Activated naive CD8-positive, alpha-beta T cell treated with anti-CD3 and anti-CD28 coated beads, Interleukin-2, amount 50 U/mL, for 24 hours (primary cell): Measurements from ENCODE around the gene MRGPRD.

Source experiments
- ATAC-seq: fragments of 150-1000 bp; cut with Tn5 transposase; one replicate; pipeline ENCODE4 v1.10.0; 2021
- DNase-seq: peaks from one replicate; pipeline ENCODE4 v3.0.0; 2021
- H3K27ac Mint-ChIP-seq: one replicate; pipeline ENCODE4 v1.8.0; 2021; ENCODE audit warnings: mild to moderate bottlenecking, mixed read lengths
- H3K27me3 Mint-ChIP-seq: one replicate; pipeline ENCODE4 v1.8.0; 2021; ENCODE audit warnings: mixed read lengths
- H3K36me3 Mint-ChIP-seq: one replicate; pipeline ENCODE4 v1.8.0; 2021; ENCODE audit warnings: low read depth, mixed read lengths
- H3K4me1 Mint-ChIP-seq: one replicate; pipeline ENCODE4 v1.8.0; 2021; ENCODE audit warnings: mixed read lengths
- H3K4me3 Mint-ChIP-seq: one replicate; pipeline ENCODE4 v1.8.0; 2021; ENCODE audit warnings: mild to moderate bottlenecking, moderate library complexity, mixed read lengths
- H3K9me3 Mint-ChIP-seq: one replicate; pipeline ENCODE4 v1.8.0; 2021; ENCODE audit warnings: mixed read lengths

Gene MRGPRD

GRCh38 chr11:68940651-68941323 lies 40.0 kb downstream of the MRGPRD start:
- Mint-ChIP-seq H3K36me3 (peaks cover 2% of the 10 kb centered on the region), H3K9me3 (no peaks in the 10 kb centered on the region), H3K27me3 (no peaks in the 10 kb centered on the region), H3K4me1 (peaks cover 6% of the 10 kb centered on the region), H3K4me3 (no peak overlapping the region), H3K27ac (no peak overlapping the region)
- ATAC-seq (no peak), DNase-seq (no peak)

DNA sequence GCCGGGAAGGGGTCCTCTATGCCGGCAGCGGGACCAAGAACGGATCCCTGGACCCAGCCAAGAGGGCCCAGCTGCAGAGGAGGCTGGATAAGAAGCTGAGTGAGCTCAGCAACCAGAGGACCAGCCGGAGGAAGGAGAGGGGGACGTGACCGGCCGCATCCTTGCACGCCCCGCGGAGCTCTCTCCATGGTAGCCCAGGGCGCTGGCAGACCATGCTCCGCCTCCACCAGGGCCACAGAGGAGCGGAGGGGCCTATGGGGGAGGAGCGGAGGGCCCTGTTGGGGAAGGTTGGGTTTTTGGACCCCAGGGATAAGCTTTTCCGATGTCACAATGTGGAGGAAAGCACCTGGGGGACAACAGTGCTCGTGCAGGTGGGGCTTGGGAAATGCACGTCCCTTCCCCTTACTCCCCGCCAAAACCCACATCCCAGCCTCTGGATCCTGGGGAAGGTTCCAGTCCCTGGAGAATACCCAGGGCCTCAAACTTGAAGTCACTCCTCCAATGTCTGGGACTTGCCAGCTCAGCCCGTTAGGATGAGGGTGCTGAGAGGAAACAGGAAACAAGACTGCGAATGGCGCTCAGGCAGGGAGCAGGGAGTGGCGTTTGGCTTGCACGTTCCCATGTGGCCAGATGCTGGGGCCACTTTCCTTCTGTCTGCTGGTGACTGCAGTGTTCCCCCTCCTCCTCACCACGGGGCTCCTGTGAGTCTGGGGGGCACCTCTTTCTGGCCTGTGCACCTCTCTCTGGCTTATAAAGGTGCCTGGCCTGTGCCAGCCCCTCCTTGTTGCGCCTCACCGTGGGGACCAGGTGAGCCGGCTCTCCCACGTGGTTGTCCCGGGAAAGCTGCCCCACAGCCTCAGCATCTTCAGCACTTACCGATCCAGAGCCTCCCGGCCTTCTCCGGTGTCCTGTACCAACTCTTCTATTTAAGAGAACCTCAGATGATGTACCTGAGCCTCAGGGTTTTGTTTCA lies 40.9 kb downstream of the MRGPRD start:
- no peak for ATAC-seq
- Mint-ChIP-seq H3K9me3 (no peaks in the 10 kb centered on the region), H3K4me1 (peaks cover 3% of the 10 kb centered on the region), H3K27me3 (no peaks in the 10 kb centered on the region), H3K36me3 (peaks cover 4% of the 10 kb centered on the region), H3K27ac (no peak overlapping the region), H3K4me3 (no peak overlapping the region)
- DNase-seq, result no peak

DNA sequence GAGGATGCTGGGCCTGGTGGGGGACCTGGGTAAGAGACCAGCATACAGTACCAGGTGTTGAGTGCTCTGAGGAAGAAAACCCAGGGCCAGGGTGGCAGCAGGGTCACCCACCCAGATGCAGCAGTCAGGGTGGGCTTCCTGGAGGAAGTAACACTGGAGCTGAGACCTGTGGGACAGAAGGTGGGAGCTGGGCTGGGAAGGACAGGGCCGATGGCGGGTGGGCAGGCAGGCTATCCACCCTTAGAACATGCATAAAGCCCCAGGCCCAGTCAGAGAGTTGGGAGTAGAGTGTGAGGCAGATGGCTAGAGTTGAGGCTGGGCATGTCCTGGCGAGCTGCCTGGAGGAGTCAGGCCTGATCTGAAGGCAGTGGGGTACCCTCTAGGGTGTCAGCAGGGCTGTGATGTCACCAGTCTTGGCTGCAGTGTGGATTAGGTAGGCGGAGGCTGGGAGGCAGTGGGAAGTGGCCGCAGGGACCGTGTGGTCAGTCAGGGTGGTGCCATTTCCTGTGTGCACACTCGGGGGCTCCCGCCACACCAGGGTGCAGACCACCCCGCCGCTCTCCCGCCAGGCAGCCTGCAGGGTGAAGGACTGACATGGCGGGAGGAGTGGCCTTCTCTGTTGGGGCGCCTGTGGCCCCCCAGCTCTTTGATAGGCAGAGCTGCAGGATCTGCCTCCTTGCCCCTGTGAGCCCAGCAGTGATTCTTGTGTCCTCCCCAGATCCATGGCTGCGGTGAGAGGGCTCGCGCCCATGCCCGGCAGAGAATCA lies 41.8 kb downstream of the MRGPRD start:
- Mint-ChIP-seq H3K27ac (no peak overlapping the region), H3K36me3 (peaks cover 4% of the 10 kb centered on the region), H3K9me3 (no peaks in the 10 kb centered on the region), H3K4me1 (peaks cover 3% of the 10 kb centered on the region), H3K27me3 (no peaks in the 10 kb centered on the region), H3K4me3 (no peak overlapping the region)
- DNase-seq, result no peak
- ATAC-seq, result no peak

- Mint-ChIP-seq H3K4me3 (no peak overlapping the region), H3K9me3 (no peaks in the 10 kb centered on the region), H3K27ac (no peak overlapping the region), H3K27me3 (no peaks in the 10 kb centered on the region), H3K36me3 (peaks cover 4% of the 10 kb centered on the region), H3K4me1 (peaks cover 3% of the 10 kb centered on the region)
- no peak for ATAC-seq
- no peak for DNase-seq
These were observed 42.7 kb downstream of the MRGPRD start for GRCh38 chr11:68938088-68938487.

GRCh38 chr11:68936676-68937620 lies 43.8 kb downstream of the MRGPRD start:
- Mint-ChIP-seq H3K36me3 (peaks cover 6% of the 10 kb centered on the region), H3K4me1 (no peaks in the 10 kb centered on the region), H3K27me3 (no peaks in the 10 kb centered on the region), H3K4me3 (no peak overlapping the region), H3K9me3 (no peaks in the 10 kb centered on the region), H3K27ac (no peak overlapping the region)
- ATAC-seq, result no peak
- no peak for DNase-seq

DNA sequence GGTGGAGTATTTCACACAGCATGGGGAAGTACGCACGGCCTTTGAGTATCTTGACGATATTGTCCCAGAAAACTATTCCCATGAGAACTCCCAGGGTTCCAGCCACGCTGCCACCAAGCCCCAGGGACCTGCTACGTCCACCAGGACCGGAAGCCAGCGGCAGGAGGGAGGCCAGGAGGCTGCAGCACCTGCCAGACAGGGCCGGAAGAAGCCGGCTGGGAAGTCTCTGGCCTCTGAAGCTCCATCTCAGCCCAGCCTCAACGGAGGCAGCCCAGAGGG lies 44.5 kb downstream of the MRGPRD start:
- peaks cover 11% of the 10 kb centered on the region for H3K36me3 Mint-ChIP-seq
- no peaks in the 10 kb centered on the region for H3K27me3 Mint-ChIP-seq
- ATAC-seq, result no peak

DNA sequence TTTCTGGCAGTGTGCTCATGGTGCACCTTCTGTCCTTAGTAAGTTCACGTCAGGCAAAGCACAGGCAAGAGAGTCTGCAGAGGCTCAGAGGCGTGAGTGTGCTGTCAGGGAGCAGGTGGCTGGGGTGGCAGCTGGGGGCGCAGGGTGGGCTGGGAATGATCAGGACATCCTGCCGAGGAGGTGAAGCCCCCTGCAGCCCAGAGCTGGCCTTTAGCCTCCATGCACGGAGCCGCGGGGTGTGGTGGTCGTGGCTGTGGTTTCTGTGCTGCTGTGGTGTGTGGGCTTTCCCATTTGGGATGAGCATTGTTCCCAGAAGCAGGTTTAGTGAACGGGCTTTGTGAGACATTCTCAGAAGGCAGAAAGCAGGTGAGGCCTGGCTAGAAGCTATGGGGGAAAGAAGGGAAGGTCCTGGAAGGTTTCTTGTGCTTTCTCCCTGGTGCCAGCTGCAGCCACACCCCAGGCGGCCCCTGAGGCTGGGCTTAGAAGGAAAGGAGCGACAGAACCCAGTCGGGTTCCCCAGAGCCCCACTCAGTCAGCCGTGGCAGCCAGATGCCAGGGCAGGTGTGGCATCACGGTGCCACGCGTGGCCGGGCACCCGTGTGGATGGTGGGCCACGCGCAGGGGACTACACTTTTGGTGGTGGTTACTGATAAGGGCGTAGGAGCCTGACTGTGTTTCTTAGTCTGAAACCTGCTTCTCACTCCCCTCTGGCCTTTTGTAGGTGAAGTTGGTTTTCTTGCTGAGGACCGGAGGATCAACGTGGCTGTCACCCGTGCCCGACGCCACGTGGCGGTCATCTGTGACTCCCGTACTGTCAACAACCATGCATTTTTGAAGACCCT lies 45.0 kb downstream of the MRGPRD start:
- peaks cover 11% of the 10 kb centered on the region for H3K36me3 Mint-ChIP-seq
- ATAC-seq, result no peak
- no peaks in the 10 kb centered on the region for H3K9me3 Mint-ChIP-seq

More for the DNA sequence above, 44.5 kb downstream of the MRGPRD start:
- H3K9me3 Mint-ChIP-seq, result no peaks in the 10 kb centered on the region
- DNase-seq, result no peak
- no peak overlapping the region for H3K4me3 Mint-ChIP-seq
- H3K27ac Mint-ChIP-seq, result no peak overlapping the region
- no peaks in the 10 kb centered on the region for H3K4me1 Mint-ChIP-seq

DNA sequence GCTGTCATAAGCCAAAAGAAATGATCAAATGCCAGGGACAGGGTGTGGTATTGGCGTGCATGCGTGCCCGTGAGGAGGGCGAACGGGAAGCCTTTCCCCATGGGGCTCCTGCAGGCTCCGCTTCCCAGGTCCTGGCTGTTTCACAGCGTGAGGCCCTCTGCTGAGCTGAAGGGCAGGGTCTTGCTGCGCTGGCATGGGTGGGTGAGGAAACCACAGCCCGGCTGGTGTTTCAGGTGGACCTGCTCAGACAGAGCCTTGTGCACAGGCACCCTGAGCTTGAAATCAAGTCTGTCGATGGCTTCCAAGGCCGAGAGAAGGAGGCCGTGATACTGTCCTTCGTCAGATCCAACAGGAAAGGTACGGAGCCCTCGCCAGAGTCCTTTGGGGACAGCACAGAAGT lies 45.7 kb downstream of the MRGPRD start:
- no peak overlapping the region for H3K27ac Mint-ChIP-seq
- H3K4me1 Mint-ChIP-seq, result no peaks in the 10 kb centered on the region
- H3K27me3 Mint-ChIP-seq, result no peaks in the 10 kb centered on the region
- peaks cover 15% of the 10 kb centered on the region for H3K36me3 Mint-ChIP-seq
- H3K4me3 Mint-ChIP-seq, result no peak overlapping the region
- DNase-seq, result no peak
- H3K9me3 Mint-ChIP-seq, result no peaks in the 10 kb centered on the region
- no peak for ATAC-seq

More for the DNA sequence above, 45.0 kb downstream of the MRGPRD start:
- no peak for DNase-seq
- H3K27me3 Mint-ChIP-seq, result no peaks in the 10 kb centered on the region
- no peak overlapping the region for H3K27ac Mint-ChIP-seq
- no peaks in the 10 kb centered on the region for H3K4me1 Mint-ChIP-seq
- H3K4me3 Mint-ChIP-seq, result no peak overlapping the region

GRCh38 chr11:68934666-68935065 lies 46.1 kb downstream of the MRGPRD start:
- DNase-seq (no peak), ATAC-seq (no peak)
- no peak overlapping the region for H3K4me3 Mint-ChIP-seq
- H3K36me3 Mint-ChIP-seq, result peaks cover 18% of the 10 kb centered on the region
- H3K4me1 Mint-ChIP-seq, result no peaks in the 10 kb centered on the region
- H3K27me3 Mint-ChIP-seq, result no peaks in the 10 kb centered on the region
- no peaks in the 10 kb centered on the region for H3K9me3 Mint-ChIP-seq
- no peak overlapping the region for H3K27ac Mint-ChIP-seq

- DNase-seq (no peak), ATAC-seq (no peak)
- Mint-ChIP-seq H3K4me3 (no peak overlapping the region), H3K36me3 (peaks cover 21% of the 10 kb centered on the region), H3K27me3 (no peaks in the 10 kb centered on the region), H3K9me3 (no peaks in the 10 kb centered on the region), H3K4me1 (no peaks in the 10 kb centered on the region), H3K27ac (no peak overlapping the region)
These were observed 46.5 kb downstream of the MRGPRD start for GRCh38 chr11:68934321-68934645.

- no peak for DNase-seq
- H3K27me3 Mint-ChIP-seq, result no peaks in the 10 kb centered on the region
- ATAC-seq, result no peak
- H3K4me3 Mint-ChIP-seq, result no peak overlapping the region
- no peaks in the 10 kb centered on the region for H3K9me3 Mint-ChIP-seq
- H3K4me1 Mint-ChIP-seq, result no peaks in the 10 kb centered on the region
- H3K36me3 Mint-ChIP-seq, result peaks cover 22% of the 10 kb centered on the region
- H3K27ac Mint-ChIP-seq, result no peak overlapping the region
These were observed 47.0 kb downstream of the MRGPRD start for GRCh38 chr11:68933605-68934320.

DNA sequence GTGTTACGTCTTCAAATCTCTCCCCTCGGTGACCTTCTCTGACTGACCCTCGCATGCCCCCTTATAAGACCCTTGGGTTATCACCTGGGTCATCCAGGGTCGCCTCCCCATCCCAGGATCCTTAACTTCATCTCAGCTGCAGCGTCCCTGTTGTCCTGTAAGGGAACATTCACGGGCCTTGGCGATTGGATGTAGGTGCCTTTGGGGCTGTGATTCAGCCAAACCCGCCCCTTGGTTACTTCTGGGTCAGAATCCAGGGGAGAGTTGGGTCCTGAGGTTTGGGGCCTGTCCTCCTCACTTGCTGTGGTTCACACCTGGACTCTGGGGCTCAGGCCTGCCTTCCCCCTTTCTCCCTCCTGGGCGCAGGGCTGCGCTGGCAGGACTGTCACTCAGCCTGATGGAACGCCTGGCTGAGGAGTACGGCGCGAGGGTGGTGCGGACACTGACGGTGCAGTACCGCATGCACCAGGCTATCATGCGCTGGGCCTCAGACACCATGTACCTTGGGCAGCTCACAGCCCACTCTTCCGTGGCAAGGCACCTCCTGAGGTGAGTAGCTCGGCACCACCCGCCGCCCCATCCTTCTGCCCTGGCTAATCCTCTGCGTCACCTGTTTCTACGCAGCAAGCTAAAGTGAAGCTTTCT lies 47.7 kb downstream of the MRGPRD start:
- no peak overlapping the region for H3K27ac Mint-ChIP-seq
- H3K27me3 Mint-ChIP-seq, result no peaks in the 10 kb centered on the region
- DNase-seq, result no peak

More for the DNA sequence above, 47.7 kb downstream of the MRGPRD start:
- H3K4me3 Mint-ChIP-seq, result no peak overlapping the region
- H3K9me3 Mint-ChIP-seq, result no peaks in the 10 kb centered on the region
- no peak for ATAC-seq
- no peaks in the 10 kb centered on the region for H3K4me1 Mint-ChIP-seq
- peaks cover 25% of the 10 kb centered on the region for H3K36me3 Mint-ChIP-seq
